ENCODE measurements around the gene NCAM2.

Gene NCAM2

GRCh38 chr21:21165063-21165645 lies 166.9 kb downstream of the NCAM2 start:
- no peak for DNase-seq

GRCh38 chr21:21174676-21175075 lies 176.5 kb downstream of the NCAM2 start:
- DNase-seq = no peak

- no peak for DNase-seq
These were observed 177.7 kb downstream of the NCAM2 start for GRCh38 chr21:21175798-21176334.

- no peak for DNase-seq
These were observed 179.3 kb downstream of the NCAM2 start for GRCh38 chr21:21177353-21177986.

GRCh38 chr21:21179619-21180298 lies 181.6 kb downstream of the NCAM2 start:
- DNase-seq = peak in 1 of 51 donors; percentile 7

- DNase-seq = no peak
These were observed 184.3 kb downstream of the NCAM2 start for GRCh38 chr21:21182401-21183010.

GRCh38 chr21:21183092-21183491 lies 184.9 kb downstream of the NCAM2 start:
- DNase-seq = no peak

GRCh38 chr21:21184771-21185528 lies 186.7 kb downstream of the NCAM2 start:
- no peak for DNase-seq

GRCh38 chr21:21187579-21187978 lies 189.4 kb downstream of the NCAM2 start:
- no peak for DNase-seq

GRCh38 chr21:21188513-21189195 lies 190.4 kb downstream of the NCAM2 start:
- no peak for DNase-seq

GRCh38 chr21:21195417-21195943 lies 197.3 kb downstream of the NCAM2 start:
- DNase-seq = no peak

GRCh38 chr21:21196087-21196486 lies 197.9 kb downstream of the NCAM2 start:
- DNase-seq = no peak

- no peak for DNase-seq
These were observed 198.6 kb downstream of the NCAM2 start for GRCh38 chr21:21196848-21197247.

- DNase-seq = no peak
These were observed 201.3 kb downstream of the NCAM2 start for GRCh38 chr21:21199342-21200102.

GRCh38 chr21:21200103-21200938 lies 202.1 kb downstream of the NCAM2 start:
- peak in 4 of 51 donors; percentile 8 to 23 (median 12) for DNase-seq

GRCh38 chr21:21200939-21201615 lies 202.9 kb downstream of the NCAM2 start:
- no peak for DNase-seq

- no peak for DNase-seq
These were observed 205.7 kb downstream of the NCAM2 start for GRCh38 chr21:21203822-21204339.

Measured in hypothalamus (tissue), 51 donors.